Stomach (tissue), 9 donors: ENCODE results near the gene TM9SF4. TPM values are rescaled to one million over a fixed set of nuclear protein-coding genes. Genes with fewer than 3 reads are reported as not detected.

ENCODE experiments used
- DNase-seq, 2 donors: peaks; one replicate each; pipeline versions ENCODE4 v3.0.0 to v3.0.0-alpha.2; 2013 to 2019
- H3K27ac ChIP-seq, 5 donors: fragments of 200-600 bp in 4 of 5; sonication (generic) in 4 of 5; one replicate each; pipeline ENCODE4 v1.5.1; 2013 to 2019; ENCODE audit warnings: mild to moderate bottlenecking in 1 of 5, moderate library complexity in 1 of 5
- H3K27me3 ChIP-seq, 3 donors: fragments of 200-600 bp; sonication (generic); one replicate each; pipeline ENCODE4 v1.5.1; 2017 to 2019; ENCODE audit warnings: mixed run types in 1 of 3
- H3K36me3 ChIP-seq, 4 donors: fragments of 200-600 bp; sonication (generic); 1 replicate in 3 of 4; 2 replicates in 1 of 4; pipeline ENCODE4 v1.5.1; 2016 to 2019
- H3K4me1 ChIP-seq, 4 donors: fragments of 200-600 bp; sonication (generic); one replicate each; pipeline ENCODE4 v1.5.1; 2016 to 2019
- H3K4me3 ChIP-seq, 4 donors: fragments of 200-600 bp; sonication (generic) in 3 of 4; one replicate each; pipeline ENCODE4 v1.5.1; 2016 to 2019; ENCODE audit warnings: mild to moderate bottlenecking in 1 of 4
- H3K9me3 ChIP-seq, 4 donors: fragments of 200-600 bp; sonication (generic); one replicate each; pipeline ENCODE4 v1.5.1; 2016 to 2019
- CTCF ChIP-seq, 7 experiments: fragments of 450-650 bp in 4 of 7; fragments of 200-600 bp in 3 of 7; sonication (generic) in 3 of 7; IDR thresholded peaks; one replicate each; pipeline ENCODE4 v1.5.1; 2016 to 2019; ENCODE audit warnings: antibody characterized with exemption in 7 of 7, control low read depth in 2 of 7, mild to moderate bottlenecking in 1 of 7
- EP300 ChIP-seq: sonication (generic); formaldehyde crosslinking; IDR thresholded peaks from one replicate; pipeline ENCODE4 v1.6.1; 2017; ENCODE audit warnings: antibody characterized with exemption
- POLR2A ChIP-seq, 4 donors: fragments of 450-650 bp; IDR thresholded peaks; one replicate each; pipeline ENCODE4 v1.6.1; 2016; ENCODE audit warnings: antibody characterized with exemption in 4 of 4, control low read depth in 2 of 4, mild to moderate bottlenecking in 1 of 4, moderate library complexity in 1 of 4
- POLR2AphosphoS5 ChIP-seq, 3 donors: sonication (generic); formaldehyde crosslinking; IDR thresholded peaks; one replicate each; pipeline ENCODE4 v1.6.1; 2016; ENCODE audit warnings: antibody characterized with exemption in 3 of 3
- WGBS, 5 donors: extraction: QIAGEN DNeasy Blood & Tissue Kit in 3 of 5; methylation state at CpG; one replicate each; pipeline versions ENCODE4 v1.1.5 to v1.1.7; 2013 to 2018; 5-methylcytosine and 5-hydroxymethylcytosine counted together
- intact Hi-C: fragments of 100-400 bp; cut with DNase I; formaldehyde crosslinking; loops from one replicate; pipeline ENCODE4 v1.15.1; 2023; ENCODE audit warnings: low total_unique reads
- polyA plus RNA-seq, 3 donors: library from polyadenylated mRNA; stranded (reverse); fragments of 200-250 nt; gene quantifications; one replicate each; pipeline ENCODE4 v1.2.3, GENCODE V29; 2013
- total RNA-seq, 5 donors: library from RNA; depleted of rRNA; stranded (reverse); fragments of >200 nt; gene quantifications; one replicate each; pipeline versions ENCODE4 v1.1.0 to v1.2.3, GENCODE V29; 2014 to 2016
- donor health status: healthy with polysubstance abuse.
- donor health status: Bipolar disorder and iron deficiency.
- donor health status: healthy.

TM9SF4 gene
- total and polyA plus RNA-seq, 8 donors, result 6.7 to 50.8 (median 21.9) TPM

DNA sequence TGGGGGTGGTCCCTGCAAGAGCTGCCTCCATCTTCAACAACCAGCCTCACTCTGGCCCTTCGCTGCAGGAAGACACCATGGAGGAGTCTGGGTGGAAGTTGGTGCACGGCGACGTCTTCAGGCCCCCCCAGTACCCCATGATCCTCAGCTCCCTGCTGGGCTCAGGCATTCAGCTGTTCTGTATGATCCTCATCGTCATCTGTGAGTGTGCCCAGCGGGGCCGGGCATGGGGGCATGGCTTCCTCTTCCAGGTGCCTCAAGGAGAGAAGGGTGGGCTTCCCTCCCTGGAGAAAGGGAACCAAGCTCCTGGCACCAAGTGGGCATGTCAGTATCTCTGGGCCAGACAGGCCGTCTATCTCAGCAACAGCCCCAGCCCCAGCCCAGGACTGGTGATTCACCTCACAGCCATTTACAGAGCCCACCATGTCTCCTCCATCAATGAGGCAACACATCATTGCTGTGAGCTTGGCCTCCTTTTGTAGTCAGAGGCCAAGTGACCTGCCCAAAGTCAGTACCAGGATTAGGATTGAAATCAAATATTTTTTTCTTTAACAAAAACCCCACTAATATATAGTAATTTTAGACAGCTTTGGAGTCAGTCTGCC, 40.2 kb downstream of the TM9SF4 start:
- DNase-seq, result no peak
- Histone ChIP-seq H3K27me3 (no peaks in the 10 kb centered on the region), H3K36me3 (peaks cover 61 to 100% (median 100%) of the 10 kb centered on the region in 4 donors), H3K4me3 (no peak overlapping the region), H3K4me1 (peaks cover 2 to 6% (median 4%) of the 10 kb centered on the region in 4 donors), H3K27ac (no peak overlapping the region), H3K9me3 (no peaks in the 10 kb centered on the region)
- WGBS, 5 donors, result 81 to 92% (median 90%) methylated on average over 1 to 8 of the region's 8 CpGs
- no peak for TF ChIP-seq POLR2A (IDR thresholded peaks at IDR 0.05)
- no peak for TF ChIP-seq EP300
- no peak for TF ChIP-seq CTCF (IDR thresholded peaks at IDR 0.05)
- no peak for TF ChIP-seq POLR2AphosphoS5 (IDR thresholded peaks at IDR 0.05)
- intact Hi-C loops, result no loop called here

DNA sequence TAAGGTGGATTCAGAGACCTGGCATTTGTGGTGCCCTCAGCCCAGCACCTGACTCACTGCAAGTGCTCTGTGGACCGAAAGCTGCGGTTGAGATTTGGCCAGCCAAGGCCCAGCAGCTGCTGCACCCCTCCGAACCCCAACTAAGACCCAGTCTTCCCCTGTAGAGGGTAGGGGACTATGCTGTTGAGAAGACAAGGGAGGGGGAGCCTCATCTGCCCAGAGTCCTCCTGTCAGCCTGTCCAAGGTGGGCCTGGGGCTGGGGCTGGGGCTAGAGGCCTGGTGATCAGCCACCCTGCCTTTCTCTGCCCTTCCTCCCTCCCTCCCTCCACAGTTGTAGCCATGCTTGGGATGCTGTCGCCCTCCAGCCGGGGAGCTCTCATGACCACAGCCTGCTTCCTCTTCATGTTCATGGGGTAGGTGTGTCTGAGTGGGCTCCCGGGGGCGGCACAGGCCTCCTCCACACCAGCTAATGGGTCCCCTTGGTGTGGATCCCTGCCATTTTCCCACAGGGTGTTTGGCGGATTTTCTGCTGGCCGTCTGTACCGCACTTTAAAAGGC, 40.9 kb downstream of the TM9SF4 start:
- Histone ChIP-seq H3K4me1 (peaks cover 9 to 13% (median 11%) of the 10 kb centered on the region in 4 donors), H3K27me3 (no peaks in the 10 kb centered on the region), H3K27ac (no peak overlapping the region), H3K36me3 (peaks cover 54 to 98% (median 97%) of the 10 kb centered on the region in 4 donors), H3K9me3 (no peaks in the 10 kb centered on the region), H3K4me3 (no peak overlapping the region)
- intact Hi-C loops, result no loop called here
- no peak for TF ChIP-seq EP300
- no peak for TF ChIP-seq POLR2A (IDR thresholded peaks at IDR 0.05)
- TF ChIP-seq POLR2AphosphoS5 (IDR thresholded peaks at IDR 0.05), result no peak
- no peak for TF ChIP-seq CTCF (IDR thresholded peaks at IDR 0.05)
- no peak for DNase-seq
- 86 to 97% (median 91%) methylated on average over 8 to 10 of the region's 10 CpGs for WGBS, 5 donors

GRCh38 chr20:32152421-32153155, 43.1 kb downstream of the TM9SF4 start:
- Histone ChIP-seq H3K4me3 (no peak overlapping the region), H3K27me3 (no peaks in the 10 kb centered on the region), H3K36me3 (peaks cover 39 to 93% (median 90%) of the 10 kb centered on the region in 4 donors), H3K9me3 (no peaks in the 10 kb centered on the region), H3K27ac (no peak overlapping the region), H3K4me1 (peaks cover 12 to 18% (median 16%) of the 10 kb centered on the region in 4 donors)
- intact Hi-C loops, result no loop called here
- 71 to 82% (median 79%) methylated on average over 6 of the region's 6 CpGs for WGBS, 5 donors
- TF ChIP-seq POLR2AphosphoS5 (IDR thresholded peaks at IDR 0.05) (no peak), EP300 (no peak), CTCF (IDR thresholded peaks at IDR 0.05) (no peak), POLR2A (IDR thresholded peaks at IDR 0.05) (no peak)
- DNase-seq, result peak in 1 of 2 donors; percentile 22

DNA sequence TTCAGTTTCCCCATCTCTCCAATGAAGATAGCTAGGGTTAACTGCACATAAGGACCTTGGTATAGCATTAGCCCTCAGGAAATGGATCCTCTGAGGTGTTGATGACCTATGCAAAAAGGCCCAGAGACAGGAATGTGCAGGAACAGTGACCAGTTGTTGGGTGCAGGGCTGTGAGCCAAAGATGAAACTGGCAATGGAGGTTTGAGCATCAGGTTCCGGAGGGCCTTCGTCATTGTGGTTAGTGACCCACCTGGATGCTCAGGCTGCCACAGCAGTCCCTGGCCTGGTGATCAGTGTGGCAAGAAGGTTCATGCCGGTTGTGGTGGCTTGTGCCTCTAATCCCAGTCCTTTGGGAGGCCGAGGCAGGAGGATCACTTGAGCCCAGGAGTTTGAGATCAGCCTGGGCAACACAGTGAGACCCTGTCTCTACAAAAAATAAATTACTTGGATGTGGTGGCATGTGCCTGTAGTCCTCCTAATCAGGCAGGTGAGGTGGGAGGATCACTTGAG, 43.7 kb downstream of the TM9SF4 start:
- WGBS, 5 donors, result 92 to 100% (median 97%) methylated on average over 4 of the region's 4 CpGs
- Histone ChIP-seq H3K4me3 (no peak overlapping the region), H3K36me3 (peaks cover 45 to 93% (median 90%) of the 10 kb centered on the region in 4 donors), H3K27me3 (no peaks in the 10 kb centered on the region), H3K9me3 (no peaks in the 10 kb centered on the region), H3K27ac (no peak overlapping the region), H3K4me1 (peaks cover 12 to 18% (median 16%) of the 10 kb centered on the region in 4 donors)
- DNase-seq, result no peak
- TF ChIP-seq POLR2AphosphoS5 (IDR thresholded peaks at IDR 0.05) (no peak), CTCF (IDR thresholded peaks at IDR 0.05) (no peak), POLR2A (IDR thresholded peaks at IDR 0.05) (no peak), EP300 (no peak)
- intact Hi-C loops, result no loop called here
